HL-60 (cell line): Measurements from ENCODE around the gene NPPA.
"Not testable (repeated sequence)": the region's sequence is repeated elsewhere in the genome, so short reads cannot be mapped to it uniquely, and the experiment has no call there.

Experiments
- DNase-seq, 2 experiments: peaks; one replicate each; pipeline ENCODE4 v3.0.0-alpha.2; 2010 to 2020; ENCODE audit warnings: low read depth in 1 of 2, low spot score in 1 of 2
- H3K27ac ChIP-seq: fragments of 250-450 bp; sonication (Bioruptor Pico); replicated peaks from 2 replicates; pipeline ENCODE4 v1.5.1; 2020; ENCODE audit warnings: mild to moderate bottlenecking, moderate library complexity
- H3K27me3 ChIP-seq: fragments of 250-450 bp; sonication (Bioruptor Pico); 2 replicates; pipeline ENCODE4 v1.5.1; 2021; ENCODE audit warnings: mild to moderate bottlenecking, moderate library complexity; ENCODE audit not compliant: insufficient read depth, poor library complexity, severe bottlenecking
- H3K4me3 ChIP-seq: replicated peaks from 2 replicates; pipeline ENCODE4 v1.5.1; 2011; ENCODE audit warnings: mild to moderate bottlenecking, control low read depth, low read length; ENCODE audit not compliant: insufficient read depth
- GABPA ChIP-seq: IDR thresholded peaks from 2 replicates; pipeline ENCODE4 v1.6.1; 2012; ENCODE audit warnings: low read depth
- POLR2AphosphoS5 ChIP-seq: IDR thresholded peaks from 2 replicates; pipeline ENCODE4 v1.6.1; 2012; ENCODE audit warnings: low read depth
- SPI1 ChIP-seq: IDR thresholded peaks from 2 replicates; pipeline ENCODE4 v1.6.1; 2012; ENCODE audit warnings: low read depth, mild to moderate bottlenecking, borderline replicate concordance
- long read RNA-seq: library from polyadenylated mRNA; unstranded; transcript quantifications from one replicate; pipeline ENCODE4 v2.0.0, GENCODE V29; 2020
- TF ChIP-seq, protein P1 (sequence below): IDR thresholded peaks from 2 replicates; pipeline ENCODE4 v1.6.1; 2012; ENCODE audit warnings: low read depth; ENCODE audit not compliant: insufficient replicate concordance
- TF ChIP-seq, protein P2 (sequence below): IDR thresholded peaks from one replicate; pipeline ENCODE4 v1.5.1; 2011; ENCODE audit warnings: low read length, control low read depth, inconsistent platforms; ENCODE audit not compliant: insufficient read depth

The NPPA gene
- long read RNA-seq: 0 reads

DNA sequence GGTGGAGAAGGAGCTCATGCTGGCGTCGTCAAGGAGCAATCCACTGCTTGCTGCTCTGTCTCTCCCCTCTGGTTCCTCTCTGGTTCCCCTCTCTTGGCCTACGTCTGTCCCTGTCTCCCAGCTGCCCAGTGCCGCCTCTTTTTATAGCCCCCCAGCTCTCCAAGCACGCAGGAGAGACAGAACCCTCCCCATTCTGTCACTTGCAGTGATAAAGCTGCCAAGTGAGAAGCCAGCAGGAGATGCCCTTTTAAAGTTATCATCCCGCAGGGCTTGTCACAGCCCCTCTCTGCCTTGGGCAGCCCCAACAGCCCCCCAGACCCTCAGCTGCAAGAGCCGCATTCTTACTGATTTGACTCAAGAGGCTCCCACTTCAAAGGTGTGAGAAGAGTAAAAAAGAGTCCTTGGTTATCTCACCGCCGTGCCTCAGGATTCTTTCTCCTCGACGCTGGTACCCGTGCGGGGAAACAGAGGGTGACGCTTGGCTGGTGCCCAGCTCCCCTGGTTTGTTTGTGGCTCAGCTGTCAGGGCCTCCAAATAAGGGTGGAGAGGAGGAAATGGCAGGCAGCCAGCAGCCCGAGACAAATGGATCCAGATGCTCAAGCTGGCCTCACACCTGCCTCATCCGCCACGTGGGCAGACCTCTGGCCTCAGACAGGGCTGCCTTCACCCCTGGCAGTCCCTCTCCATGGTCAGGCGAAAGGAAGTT is at the start of gene NPPA:
Gene NPPA, minus strand, starts transcription at position 117 of the 706 bp plus-strand sequence. Its CDS starts 99 bp downstream, at position 18.
- no peak for DNase-seq
- H3K27ac ChIP-seq: no peak within 1 kb of the TSS
- H3K27me3 ChIP-seq: no peaks in the 10 kb centered on the region
- TF ChIP-seq POLR2AphosphoS5: no peak
- TF ChIP-seq, protein P1, sequence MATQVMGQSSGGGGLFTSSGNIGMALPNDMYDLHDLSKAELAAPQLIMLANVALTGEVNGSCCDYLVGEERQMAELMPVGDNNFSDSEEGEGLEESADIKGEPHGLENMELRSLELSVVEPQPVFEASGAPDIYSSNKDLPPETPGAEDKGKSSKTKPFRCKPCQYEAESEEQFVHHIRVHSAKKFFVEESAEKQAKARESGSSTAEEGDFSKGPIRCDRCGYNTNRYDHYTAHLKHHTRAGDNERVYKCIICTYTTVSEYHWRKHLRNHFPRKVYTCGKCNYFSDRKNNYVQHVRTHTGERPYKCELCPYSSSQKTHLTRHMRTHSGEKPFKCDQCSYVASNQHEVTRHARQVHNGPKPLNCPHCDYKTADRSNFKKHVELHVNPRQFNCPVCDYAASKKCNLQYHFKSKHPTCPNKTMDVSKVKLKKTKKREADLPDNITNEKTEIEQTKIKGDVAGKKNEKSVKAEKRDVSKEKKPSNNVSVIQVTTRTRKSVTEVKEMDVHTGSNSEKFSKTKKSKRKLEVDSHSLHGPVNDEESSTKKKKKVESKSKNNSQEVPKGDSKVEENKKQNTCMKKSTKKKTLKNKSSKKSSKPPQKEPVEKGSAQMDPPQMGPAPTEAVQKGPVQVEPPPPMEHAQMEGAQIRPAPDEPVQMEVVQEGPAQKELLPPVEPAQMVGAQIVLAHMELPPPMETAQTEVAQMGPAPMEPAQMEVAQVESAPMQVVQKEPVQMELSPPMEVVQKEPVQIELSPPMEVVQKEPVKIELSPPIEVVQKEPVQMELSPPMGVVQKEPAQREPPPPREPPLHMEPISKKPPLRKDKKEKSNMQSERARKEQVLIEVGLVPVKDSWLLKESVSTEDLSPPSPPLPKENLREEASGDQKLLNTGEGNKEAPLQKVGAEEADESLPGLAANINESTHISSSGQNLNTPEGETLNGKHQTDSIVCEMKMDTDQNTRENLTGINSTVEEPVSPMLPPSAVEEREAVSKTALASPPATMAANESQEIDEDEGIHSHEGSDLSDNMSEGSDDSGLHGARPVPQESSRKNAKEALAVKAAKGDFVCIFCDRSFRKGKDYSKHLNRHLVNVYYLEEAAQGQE: no peak
- no peak for TF ChIP-seq GABPA
- TF ChIP-seq, protein P2, sequence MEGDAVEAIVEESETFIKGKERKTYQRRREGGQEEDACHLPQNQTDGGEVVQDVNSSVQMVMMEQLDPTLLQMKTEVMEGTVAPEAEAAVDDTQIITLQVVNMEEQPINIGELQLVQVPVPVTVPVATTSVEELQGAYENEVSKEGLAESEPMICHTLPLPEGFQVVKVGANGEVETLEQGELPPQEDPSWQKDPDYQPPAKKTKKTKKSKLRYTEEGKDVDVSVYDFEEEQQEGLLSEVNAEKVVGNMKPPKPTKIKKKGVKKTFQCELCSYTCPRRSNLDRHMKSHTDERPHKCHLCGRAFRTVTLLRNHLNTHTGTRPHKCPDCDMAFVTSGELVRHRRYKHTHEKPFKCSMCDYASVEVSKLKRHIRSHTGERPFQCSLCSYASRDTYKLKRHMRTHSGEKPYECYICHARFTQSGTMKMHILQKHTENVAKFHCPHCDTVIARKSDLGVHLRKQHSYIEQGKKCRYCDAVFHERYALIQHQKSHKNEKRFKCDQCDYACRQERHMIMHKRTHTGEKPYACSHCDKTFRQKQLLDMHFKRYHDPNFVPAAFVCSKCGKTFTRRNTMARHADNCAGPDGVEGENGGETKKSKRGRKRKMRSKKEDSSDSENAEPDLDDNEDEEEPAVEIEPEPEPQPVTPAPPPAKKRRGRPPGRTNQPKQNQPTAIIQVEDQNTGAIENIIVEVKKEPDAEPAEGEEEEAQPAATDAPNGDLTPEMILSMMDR: no peak
- no peak for TF ChIP-seq SPI1
- H3K4me3 ChIP-seq: no peak within 1 kb of the TSS

DNA sequence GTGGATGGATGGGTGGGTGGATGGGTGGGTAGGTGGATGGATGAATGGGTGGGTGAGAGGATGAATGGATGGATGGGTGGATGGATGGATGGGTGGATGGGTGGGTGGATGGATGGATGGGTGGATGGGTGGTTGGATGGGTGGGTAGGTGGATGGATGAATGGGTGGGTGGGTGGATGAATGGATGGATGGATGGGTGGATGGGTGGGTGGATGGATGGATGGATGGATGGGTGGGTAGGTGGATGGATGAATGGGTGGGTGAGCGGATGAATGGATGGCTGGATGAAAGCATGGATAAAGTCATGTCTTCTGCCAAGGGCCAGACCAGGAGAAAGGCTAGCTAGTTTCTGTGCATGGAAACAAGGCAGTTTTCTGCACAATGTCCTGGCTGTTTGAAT is 46.9 kb upstream of the NPPA start:
- peaks cover 15% of the 10 kb centered on the region for H3K27me3 ChIP-seq
- not testable (repeated sequence) for DNase-seq, H3K27ac ChIP-seq, H3K4me3 ChIP-seq

DNA sequence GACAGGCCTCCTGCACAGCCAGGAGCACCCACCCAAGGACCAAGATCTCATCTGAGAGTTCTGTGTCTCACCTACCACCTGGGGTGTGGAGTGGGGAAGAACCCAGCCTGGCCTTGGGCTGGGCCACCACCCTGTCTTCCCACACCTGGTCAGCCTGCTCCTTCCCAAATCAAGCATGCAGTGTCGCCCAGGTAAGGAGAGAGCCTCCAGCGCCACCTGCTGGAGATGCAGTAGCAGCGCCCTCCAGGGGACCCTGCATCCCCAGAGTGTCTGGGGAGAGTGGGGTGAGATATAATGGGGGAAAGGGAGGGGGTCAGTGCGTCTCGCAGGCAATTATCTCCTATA is 46.3 kb upstream of the NPPA start:
- TF ChIP-seq POLR2AphosphoS5: no peak
- TF ChIP-seq, protein P2: peak; percentile 96
- Histone ChIP-seq H3K27me3 (peaks cover 10% of the 10 kb centered on the region), H3K27ac (no peak overlapping the region), H3K4me3 (no peak overlapping the region)
- peak; percentile 54 to 65 for DNase-seq

DNA sequence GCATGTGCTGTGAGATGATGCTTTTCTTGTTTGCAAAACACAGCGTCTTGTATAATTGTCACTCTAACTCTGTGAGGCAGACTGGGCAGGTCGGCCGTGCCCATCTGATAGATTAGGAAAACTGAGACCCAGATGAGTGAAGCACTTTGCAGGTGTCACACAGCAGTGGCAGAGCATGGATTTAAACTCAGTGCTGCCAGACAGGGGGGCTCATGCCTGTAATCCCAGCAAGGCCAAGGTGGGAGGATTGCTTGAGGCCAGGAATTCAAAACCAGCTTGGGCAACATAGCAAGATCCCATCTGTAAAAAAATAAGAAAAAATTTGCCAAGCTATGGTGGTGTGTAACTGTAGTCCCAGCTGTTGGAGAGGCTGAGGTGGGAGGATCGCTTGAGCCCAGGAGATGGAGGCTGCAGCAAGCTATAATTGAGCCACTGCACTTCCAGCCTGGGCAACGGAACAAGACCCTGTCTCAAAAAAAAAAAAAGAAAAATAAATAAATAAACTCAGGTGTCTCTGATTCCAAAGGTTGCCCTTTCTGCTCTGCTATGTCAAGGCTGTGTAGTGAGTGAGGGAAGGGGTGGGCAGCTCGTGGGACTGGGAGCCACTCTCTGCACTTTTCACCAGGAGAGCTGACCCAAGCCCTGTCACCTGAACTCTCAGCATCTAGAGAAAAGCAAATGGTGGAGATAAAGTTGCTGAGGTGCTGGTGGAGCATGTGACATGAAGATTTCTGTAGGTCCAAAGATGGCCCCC is 44.0 kb upstream of the NPPA start:
- Histone ChIP-seq H3K27me3 (no peaks in the 10 kb centered on the region), H3K27ac (no peak overlapping the region), H3K4me3 (no peak overlapping the region)
- no peak for DNase-seq
- TF ChIP-seq, protein P2: no peak
- no peak for TF ChIP-seq GABPA
- TF ChIP-seq, protein P1: no peak
- TF ChIP-seq POLR2AphosphoS5: no peak
- no peak for TF ChIP-seq SPI1
